Panc1 (cell line): ENCODE measurements around the gene GPC3.

Source experiments
- CTCF ChIP-seq: fragments of 450-650 bp; IDR thresholded peaks from 2 replicates; pipeline ENCODE4 v1.5.1; 2017; ENCODE audit warnings: mild to moderate bottlenecking
- POLR2AphosphoS5 ChIP-seq: IDR thresholded peaks from 2 replicates; pipeline ENCODE4 v1.6.1; 2012; ENCODE audit warnings: mild to moderate bottlenecking, low read depth, low read length, moderate library complexity
- SIN3A ChIP-seq: IDR thresholded peaks from 2 replicates; pipeline ENCODE4 v1.6.1; 2012; ENCODE audit warnings: low read depth, mild to moderate bottlenecking, low read length, moderate library complexity, borderline replicate concordance; ENCODE audit not compliant: insufficient read depth

GRCh38 chrX:133983256-133983973 lies 2.0 kb downstream of the GPC3 start:
- no peak for TF ChIP-seq POLR2AphosphoS5
- TF ChIP-seq SIN3A, result no peak
- no peak for TF ChIP-seq CTCF
